GM10266 (cell line): ENCODE results near the gene PLEKHG4B.

Experiments used
- DNase-seq: peaks from one replicate; pipeline ENCODE4 v3.0.0; 2012; ENCODE audit errors: extremely low spot score
- CTCF ChIP-seq: IDR thresholded peaks from 2 replicates; pipeline ENCODE4 v1.5.1; 2012; ENCODE audit warnings: mild to moderate bottlenecking, low read depth; ENCODE audit not compliant: control insufficient read depth, insufficient read depth; ENCODE audit errors: missing control alignments

PLEKHG4B gene

DNA sequence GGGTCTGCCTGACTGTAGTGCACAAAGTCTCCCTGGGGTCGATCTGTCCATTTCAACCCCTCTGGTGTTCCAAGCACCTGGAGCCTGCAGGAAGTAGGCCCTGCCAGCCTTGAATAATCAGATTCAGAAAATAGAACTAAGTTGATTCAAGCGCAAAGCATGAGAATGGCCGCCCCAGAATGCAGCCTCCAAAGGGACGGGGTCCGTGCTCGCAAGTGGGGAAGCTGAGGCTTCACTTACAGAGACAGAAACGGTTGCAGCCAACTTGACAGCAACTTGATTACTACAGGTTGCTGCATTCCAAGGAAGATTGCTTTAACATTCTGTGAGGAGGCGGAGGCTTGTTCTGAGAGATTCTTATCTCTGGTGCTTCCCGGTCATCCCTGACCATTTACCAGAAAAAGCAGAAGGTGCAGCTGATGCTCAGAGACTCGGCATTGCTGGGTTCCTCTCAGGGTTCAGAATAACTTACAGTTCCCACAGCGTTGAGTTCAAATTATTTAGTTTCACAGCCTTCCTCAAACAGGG is 84.4 kb downstream of the PLEKHG4B start:
- no peak for DNase-seq
- TF ChIP-seq CTCF: no peak

- DNase-seq: no peak
- TF ChIP-seq CTCF: no peak
Observed at GRCh38 chr5:178110-178509, 86.1 kb downstream of the PLEKHG4B start.

DNA sequence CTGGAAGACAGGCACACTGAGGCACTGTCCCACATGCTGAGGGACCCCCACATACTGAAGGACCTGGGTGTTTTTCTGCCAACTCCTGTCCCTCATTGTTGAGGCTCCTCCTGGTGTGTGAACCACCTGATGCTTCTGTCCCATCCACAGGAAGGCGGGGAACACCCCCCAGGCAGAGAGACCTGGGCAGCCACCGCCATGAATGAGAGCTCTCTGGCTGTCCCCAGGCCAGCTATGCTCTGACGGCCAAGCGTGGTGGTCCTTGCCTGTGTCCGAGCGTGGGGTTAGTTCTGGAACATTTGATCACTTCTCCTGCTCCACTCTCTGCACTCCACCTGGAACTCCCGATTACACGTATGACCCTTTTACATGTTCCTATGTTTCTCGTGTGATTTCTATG is 87.4 kb downstream of the PLEKHG4B start:
- no peak for TF ChIP-seq CTCF
- no peak for DNase-seq

GRCh38 chr5:180286-180918 is 88.4 kb downstream of the PLEKHG4B start:
- DNase-seq: no peak
- TF ChIP-seq CTCF: no peak

DNA sequence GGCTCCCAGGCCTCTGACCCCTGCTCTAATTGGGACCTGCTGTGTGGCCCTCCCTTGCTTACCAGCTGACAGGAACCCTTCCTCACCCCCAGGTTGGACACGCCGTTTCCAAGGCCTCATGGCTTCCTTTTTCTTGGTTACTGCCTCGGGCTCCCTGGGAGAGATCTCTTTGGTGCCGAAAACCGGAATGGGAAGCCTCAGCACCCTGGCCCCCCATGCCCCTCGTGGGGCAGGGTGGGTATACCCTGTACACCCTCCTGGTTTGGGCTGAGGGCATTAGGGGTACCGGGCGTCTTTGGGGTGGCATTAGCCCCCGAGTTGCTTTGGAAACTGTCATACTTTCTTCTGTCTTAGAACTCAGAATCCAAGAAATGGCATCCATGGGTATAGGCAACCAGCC is 89.2 kb downstream of the PLEKHG4B start:
- no peak for DNase-seq
- TF ChIP-seq CTCF: no peak

DNA sequence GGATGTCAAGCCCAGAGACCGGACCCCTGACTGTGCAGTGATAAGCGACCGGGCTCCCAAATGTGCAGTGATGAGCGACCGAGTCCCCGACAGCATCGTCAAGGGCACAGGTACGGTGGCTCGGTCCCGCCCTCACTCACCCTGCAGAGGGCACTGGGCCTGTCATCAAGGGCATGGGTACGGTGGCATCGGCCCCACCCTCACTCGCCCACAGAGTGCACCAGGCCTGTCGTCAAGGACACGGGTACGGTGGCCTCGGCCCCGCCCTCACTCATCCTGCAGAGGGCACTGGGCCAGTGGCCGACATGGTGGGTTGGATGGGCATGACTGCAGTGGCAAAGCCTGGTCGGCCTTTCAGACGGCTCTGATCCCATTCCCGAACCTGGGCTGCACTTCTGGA is 89.6 kb downstream of the PLEKHG4B start:
- no peak for DNase-seq
- no peak for TF ChIP-seq CTCF

DNA sequence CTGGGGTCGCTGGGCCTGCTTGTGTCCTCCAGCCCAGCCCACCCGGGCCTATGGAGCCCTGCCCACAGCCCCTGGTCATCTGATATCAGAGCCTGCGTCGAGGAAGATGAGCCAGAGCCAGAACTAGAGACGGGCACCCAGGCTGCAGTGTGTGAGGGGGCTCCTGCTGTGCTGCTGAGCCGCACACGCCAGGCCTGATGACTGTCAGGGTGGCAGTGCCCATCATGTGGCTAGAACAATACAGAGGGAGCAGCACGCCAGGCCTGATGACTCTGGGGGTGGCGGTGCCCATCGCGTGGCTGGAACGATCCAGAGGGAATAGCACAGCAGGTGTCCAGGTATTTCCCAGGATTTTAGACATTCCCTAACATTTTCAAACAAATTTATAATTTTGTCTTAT is 90.2 kb downstream of the PLEKHG4B start:
- no peak for TF ChIP-seq CTCF
- DNase-seq: no peak
